Activated T-helper 1 cell treated with Interleukin-2 at 50 U/mL for 16 hours (primary cell): ENCODE data around the gene DNTTIP2.
"Not testable (repeated sequence)": the region's sequence is repeated elsewhere in the genome, so short reads cannot be mapped to it uniquely, and the experiment has no call there.

Experiments
- DNase-seq: peaks from one replicate; pipeline ENCODE4 v3.0.0-alpha.2; 2020; ENCODE audit warnings: low read depth

Gene DNTTIP2

DNA sequence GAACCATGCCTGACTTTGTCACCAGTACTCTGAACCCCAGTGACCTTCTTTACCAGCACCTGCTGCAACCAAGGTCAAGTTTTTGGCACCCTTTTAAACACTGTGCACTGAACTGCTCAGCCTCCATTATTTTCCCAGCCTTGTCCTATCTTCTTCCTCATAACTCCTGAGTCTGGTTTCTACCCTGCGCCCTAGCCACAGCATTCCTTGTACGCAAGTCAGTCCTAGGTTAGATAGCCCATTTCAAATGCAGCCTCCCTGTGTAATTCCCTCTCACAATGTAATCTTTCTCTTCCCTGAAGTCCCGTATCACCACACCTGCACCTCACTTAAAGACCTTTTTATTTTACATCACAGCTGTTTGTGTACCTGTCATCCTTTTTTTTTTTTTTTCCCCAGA lies 37.2 kb downstream of the DNTTIP2 start:
- no peak for DNase-seq

DNA sequence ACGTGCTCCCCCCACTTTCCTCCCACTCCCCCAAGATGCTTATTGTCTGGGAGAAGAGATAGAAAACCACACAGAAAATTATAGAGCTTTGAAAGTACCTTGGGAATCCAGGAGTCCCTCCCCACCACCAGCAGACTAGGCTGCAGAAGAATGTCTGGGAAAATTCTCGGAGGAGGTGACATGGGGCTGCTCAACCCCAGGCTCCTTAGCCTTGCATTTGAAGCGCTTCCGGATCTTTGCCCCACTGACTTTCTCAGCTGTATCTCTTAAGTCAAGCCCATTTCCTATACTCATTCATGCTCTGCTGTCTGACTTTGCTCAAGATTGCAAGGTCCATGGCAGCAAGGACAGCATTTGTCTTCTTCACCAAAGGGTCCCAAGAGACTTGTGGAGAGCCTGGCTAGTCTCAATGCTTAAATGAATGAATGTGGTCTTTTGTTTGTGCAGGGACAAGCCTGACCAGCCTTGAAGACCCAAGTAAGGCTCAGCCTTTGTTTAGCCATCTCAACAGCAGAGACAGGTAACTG lies 38.0 kb downstream of the DNTTIP2 start:
- DNase-seq, result no peak

DNA sequence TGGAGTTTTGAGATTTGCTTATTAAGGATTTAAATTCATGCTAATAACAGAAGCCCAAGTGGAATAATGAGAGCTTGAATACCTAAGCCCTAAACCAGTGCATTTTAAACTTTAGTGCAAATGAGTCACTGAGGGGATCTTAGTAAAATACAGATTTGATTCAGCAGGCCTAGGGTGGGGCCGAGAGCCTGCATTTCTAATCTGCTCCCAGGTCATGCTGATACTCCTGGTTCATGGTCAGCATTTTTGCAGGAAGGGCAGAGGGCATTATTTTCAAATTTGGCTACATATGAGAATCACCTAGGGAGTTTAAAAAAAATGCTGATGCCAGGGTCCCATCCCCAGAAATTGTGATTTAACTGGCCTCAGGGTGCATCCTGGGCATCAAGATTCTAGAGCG lies 39.3 kb downstream of the DNTTIP2 start:
- no peak for DNase-seq

DNA sequence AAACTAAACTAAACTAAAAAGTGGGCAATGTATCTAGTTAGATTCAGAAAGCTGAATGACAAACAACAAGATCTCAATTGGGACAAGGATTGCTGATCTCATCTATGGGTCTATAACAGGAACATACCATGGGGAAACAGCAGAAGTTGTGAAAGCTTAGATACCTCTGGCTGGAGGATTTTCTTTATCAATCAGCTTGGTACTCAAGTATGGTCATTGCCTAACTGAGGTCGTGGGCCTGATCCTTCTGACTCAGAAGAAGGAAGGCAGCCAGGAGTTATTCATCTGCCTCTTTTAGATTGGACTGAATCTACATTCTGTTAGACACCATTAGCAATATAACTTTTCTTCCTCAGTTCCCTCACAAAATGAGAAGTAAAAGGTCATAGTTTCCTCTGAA lies 39.7 kb downstream of the DNTTIP2 start:
- no peak for DNase-seq

DNA sequence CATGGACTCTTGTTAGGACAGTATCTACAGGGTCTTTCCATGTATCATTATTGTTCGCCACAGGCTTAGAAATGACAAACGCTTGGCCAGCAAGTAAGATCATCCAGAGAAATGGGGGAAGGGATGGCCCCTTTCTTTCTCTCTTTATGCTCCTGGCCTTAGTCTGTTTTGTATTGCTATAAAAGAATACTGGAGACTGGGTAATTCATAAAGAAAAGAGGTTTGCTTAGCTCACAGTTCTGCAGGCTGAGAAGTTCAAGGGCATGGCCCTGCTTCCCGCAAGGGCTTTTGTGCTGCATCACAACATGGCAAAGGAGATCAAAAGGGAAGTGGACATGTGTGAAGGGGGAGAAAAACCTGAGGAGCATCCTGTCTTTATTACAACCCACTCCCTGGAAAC lies 41.0 kb downstream of the DNTTIP2 start:
- no peak for DNase-seq

DNA sequence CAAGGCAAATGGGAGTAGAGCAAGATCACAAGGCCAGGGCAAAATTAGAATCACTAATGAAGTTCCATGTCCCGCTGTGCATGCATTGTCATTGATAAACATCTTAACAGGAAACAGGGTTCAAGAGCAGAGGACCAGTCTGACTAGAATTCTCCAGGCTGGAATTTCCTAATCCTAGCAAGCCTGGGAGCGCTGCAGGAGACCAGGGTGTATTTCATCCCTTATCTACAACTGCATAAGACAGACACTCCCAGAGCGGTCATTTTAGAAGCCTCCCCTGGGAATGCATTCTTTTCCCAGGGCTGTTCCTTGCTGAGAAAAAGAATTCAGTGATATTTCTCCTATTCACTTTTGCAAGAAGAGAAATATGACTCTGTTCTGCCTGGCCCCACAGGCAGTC lies 45.7 kb downstream of the DNTTIP2 start:
- DNase-seq, result not testable (repeated sequence)

DNA sequence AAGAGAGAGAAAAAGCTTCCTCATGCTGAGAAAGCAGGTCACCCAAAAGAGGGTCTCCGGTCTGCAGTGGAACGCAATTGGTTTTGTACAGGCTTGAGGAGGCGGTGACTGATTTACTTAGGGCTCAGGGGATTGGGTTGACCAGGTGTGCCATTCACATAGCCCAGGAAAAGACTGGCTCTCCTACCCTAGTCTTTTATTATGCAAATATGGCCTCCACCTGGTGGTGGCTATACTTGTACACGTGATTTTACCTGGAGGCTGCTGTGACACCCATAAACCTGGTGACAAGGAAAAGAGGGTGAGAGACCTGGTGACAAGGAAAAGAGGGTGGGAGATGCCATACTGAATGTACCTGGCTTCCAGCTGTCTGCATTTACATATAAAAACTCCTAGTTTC lies 49.9 kb downstream of the DNTTIP2 start:
- DNase-seq, result no peak

DNA sequence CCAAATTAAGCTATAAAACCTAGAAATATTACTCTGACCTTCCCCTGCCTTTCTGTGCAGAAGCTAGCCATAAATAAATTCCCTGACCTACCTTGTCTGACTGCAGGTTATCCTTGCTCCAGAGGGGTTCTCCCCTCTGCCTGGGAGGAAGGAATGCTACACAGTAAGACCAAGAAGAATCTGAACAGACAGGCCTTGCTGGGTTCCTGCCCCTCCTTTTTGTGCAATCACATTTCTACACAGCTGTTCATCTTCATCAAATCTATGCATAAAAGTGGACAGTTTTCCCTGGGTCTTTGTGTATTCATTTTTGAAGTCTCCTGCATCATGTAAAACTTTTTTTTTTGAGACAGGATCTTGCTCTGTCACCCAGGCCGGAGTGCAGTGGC lies 50.6 kb downstream of the DNTTIP2 start:
- no peak for DNase-seq

DNA sequence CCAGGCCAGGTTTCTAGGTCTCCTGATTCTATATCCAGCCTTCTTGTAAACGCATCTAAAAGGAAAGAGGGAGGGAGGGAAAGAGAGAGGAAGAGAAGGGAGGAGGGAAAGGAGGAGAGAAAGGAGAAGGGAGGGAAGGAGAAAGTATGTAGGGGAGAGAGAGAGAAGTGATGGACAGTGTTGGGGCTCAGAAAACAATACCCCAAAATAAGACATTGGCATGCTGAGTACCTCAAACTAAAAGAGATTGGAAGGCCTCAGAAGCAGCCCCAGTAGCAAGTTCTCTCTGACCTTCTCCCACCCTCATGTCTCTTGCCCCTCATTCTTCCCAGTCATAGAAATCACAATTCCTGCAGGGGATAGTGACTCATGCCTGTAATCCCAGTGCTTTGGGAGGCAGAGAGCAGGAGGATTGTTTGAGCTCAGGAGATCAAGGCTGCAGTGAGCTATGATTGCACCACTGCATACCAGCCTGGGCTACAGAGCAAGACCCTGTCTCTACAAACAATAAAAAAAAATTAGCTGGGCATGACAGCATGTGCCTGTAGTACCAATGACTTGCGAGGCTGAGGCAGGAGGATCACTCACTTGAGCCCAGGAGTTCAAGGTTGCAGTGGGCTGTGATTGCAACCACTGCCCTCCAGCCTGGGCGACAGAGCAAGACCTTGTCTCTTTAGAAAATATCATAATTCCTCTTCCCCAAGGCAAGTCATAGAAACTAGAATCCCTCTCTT lies 51.2 kb downstream of the DNTTIP2 start:
- DNase-seq, result no peak

DNA sequence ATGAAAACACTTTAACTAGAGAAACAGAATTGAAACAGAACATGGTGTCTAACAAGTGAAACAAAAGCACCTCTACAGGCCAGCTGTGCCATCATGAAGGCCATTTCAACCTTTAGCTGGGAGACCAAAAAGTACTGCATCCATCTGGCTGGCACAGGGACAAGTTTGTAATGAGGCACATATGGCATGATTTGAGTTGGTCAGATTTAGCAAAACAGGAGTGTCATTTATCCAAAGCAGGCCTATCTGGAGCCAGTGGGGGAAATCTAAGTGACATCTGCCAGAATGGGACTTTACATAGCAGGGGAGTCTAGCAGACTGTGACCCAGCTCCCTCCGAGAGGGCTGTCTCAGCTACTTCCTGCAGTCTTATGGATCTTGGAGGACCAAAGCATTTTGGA lies 51.9 kb downstream of the DNTTIP2 start:
- no peak for DNase-seq

DNA sequence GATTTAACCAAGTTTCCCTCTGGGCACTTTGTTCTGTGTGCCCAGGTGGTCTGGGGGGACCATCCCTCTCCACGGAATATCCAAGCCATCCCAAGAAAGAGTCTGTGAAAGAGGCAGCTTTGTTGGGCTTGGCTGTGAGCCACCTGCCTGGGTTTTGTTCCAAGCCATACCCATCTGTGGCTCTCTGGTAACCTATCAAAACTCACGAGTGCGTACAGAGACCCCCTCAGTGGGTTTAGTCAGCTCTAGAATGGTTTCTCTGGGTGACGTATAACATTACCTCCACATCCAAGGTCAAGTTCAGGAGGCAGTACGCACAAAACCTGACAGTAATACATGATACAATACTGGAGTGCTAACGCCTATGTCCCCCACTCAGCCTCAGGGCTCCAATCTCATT lies 54.2 kb downstream of the DNTTIP2 start:
- no peak for DNase-seq

DNA sequence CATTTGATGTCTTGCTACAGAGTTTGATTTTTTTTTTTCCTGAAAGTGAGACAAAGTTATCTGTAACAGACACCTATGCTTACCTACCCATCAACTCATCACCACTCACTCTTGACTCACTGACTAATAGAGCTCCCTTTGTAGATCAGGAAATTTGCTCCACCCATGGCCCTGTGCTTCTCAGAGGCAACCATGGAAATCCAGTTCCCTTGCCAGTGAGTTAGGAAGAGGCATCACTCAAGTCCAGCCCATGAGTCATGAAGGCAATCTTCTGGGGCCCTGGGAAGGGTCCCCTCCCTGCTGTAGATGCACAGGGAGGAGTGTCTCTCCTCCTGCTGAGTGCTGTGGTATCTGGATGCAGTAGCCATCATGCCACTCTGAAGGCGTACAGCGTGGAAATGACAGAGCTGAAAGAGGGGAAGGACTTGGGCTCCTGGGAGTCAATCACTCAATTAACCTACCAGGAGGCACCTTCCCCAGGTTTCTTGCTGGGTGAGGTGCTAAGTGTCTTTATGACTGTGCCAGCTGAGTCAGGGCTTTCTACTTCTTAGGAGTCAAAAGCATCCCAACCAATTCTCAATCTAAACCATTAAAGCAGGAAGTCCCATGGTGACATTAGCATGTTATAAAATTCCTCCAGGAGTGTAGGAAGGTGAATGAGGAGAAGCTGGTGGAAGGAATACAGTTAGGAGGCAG lies 56.1 kb downstream of the DNTTIP2 start:
- DNase-seq, result no peak

DNA sequence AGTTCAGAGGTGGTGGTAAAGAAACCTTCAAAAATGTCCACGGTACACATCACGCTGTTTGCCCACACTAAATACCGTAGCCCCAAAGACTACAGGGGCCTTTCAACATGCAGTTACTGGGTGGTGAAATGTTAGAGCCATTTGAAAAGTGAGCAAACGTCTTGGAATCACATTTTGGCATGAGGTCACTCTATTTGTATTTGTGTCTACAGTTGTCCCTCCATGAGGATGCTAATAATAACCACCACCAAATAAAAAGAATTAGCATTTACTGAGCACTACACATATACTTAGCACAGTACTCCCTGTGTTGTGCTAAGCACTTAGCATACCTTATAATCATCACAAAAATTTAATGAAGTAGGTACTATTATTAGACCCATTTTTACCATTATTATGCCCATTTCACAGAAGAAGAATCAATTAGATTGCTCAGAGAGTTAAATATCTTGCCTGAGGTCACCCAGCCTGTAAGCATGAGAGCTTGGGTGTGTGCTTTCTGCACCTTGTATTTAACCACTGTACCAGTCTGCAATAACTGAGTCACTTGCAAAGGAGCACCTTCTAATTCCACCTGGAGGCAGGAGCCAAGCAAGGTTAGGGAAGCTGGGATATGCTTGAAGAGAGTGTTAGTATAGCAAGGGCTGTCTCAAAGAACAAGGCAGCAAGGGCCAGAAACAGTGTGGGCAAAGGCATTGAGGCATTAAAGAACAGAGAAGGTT lies 57.4 kb downstream of the DNTTIP2 start:
- DNase-seq, result no peak

DNA sequence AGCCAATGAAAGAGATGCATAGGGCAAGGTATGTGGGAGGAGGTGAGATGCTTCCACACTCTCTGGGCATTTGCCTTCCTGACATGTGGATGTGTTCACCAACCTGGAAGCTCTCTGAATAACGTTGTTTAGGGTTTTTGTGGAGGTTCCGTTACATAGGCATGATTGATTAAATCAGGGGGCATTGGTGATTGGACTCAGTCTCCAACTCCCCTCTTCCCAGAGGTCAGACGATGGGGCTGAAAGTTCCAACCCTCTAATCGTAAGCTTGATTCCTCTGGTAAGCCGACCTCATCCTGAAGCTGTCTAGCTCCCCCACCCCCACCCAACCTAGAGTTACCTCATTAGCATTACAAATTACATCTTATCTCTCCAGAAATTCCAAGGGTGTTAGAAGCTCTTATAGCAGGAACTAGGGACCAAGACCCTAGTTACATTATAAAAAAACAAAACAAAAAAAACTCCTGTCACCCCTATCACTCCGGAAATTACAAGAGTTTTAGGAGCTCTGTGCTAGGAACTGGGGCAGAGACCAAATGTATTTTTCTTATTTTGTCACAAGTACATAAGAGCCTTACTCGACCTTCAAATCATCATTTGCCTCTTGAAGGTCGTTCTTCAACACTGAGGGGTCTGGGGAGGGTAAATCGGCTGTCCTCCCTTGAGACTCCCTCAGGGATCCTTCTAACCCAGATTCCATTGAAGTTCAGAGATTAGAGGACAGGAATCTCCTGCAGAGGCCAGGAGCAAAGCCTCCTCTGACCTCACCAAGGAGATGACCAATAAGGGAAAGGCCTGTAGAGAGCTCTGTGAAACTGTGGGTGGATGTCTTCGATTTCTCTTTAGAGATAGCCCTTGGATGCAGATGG lies 58.2 kb downstream of the DNTTIP2 start:
- no peak for DNase-seq

DNA sequence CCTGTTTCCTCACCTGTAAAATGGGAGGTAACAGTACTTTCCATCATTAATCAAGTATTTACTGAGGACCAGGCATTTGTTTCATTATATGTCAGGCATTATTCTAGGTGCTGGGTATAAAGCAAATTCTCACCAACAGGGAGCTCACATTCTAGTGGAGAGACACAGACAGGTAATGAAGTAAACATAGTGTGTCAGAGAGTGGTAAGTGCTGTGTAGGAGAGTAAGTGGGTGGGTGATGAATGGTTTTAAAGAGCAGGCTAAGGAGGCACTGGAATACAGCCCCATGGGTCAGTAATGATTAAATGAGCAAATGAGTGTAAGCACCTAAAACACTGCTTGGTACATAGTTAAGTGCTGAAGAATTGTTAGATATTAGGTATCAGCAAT lies 60.4 kb downstream of the DNTTIP2 start:
- no peak for DNase-seq

DNA sequence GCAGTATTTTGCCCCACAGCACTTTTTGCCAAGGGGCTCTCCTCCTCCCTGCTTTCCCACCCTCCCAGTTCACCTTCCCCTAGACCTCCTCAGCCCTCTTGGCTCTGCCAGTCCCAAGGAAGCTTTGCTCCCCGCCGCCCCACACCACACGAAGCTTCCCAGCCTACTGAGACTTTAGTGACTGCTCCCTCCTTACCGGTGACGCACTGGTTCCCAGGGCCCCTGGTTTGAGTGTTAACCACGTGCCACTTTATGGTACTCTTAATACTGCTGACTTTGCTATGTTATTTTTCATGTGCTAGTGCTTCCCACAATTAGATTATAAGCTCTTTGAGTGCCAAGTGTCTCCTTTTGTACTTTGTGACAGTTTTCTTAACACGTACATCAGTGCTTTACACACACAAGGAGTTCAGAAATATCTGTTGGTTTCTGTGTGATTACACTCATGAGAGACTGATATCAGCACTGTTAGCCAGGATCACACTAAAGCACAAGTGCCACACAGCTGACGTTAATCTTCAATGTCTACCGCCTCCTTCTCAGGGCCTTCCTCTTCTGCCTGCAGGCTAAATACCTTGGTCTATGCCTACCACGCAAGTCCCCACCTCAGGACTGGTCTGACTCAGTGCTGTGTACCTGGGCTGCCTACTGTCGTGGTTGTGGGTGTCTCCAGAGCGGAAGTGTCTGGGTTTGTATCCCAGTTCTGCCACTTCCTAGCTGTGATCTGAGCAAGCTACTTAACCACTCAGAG lies 61.0 kb downstream of the DNTTIP2 start:
- peak; percentile 16 for DNase-seq

DNA sequence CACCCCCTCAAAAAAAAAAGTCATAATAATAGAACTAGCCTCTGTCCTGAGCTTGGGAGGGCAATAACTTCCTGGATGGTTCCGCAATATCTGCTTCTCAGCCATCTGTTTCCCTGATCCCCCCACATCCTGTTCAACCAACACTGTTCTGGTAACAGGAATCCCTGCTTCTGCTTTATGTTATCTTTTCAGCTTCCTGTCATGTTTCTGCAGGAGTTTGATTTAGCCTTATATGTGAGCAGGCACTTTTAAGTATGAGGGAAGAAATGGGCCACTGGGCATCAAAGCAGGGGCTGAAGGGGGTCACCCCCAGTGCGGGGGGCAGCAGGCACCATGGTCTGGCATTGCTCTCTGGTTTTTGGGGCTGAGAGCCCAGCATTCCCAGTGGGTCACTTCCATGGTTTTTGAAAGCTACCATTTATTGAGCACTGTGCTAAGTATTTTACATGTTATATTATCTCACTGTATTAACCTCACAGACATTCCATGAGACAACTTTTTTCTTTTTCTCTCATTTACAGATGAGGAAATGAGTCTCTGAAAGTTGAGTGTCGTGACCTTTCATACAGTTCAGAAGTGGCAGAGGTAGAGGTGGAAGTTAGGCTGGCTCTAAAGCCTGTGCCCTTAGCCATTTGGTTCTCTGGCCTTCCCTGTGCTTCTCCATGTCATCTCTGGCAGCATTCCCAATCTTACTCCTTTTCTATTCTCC lies 61.9 kb downstream of the DNTTIP2 start:
- no peak for DNase-seq
